SK-N-SH treated with all-trans-retinoic acid at 6 μM for 48 hours (cell line): ENCODE data around the gene ARL14.

Experiments
- ATAC-seq: fragments of 200-7000 bp; cut with Tn5 transposase; 3 replicates; pipeline ENCODE4 v1.9.1; 2020; ENCODE audit warnings: mild to moderate bottlenecking, moderate library complexity
- ARNTL ChIP-seq: fragments of 450-650 bp; formaldehyde crosslinking; IDR thresholded peaks from 2 replicates; pipeline ENCODE4 v1.5.0; 2020; ENCODE audit warnings: low read depth, mild to moderate bottlenecking, moderate library complexity, borderline replicate concordance
- BACH2 ChIP-seq: fragments of 250-450 bp; sonication (Bioruptor Pico); IDR thresholded peaks from 2 replicates; pipeline ENCODE4 v1.9.0; 2021; ENCODE audit warnings: mild to moderate bottlenecking, borderline replicate concordance
- CREB5 ChIP-seq: fragments of 250-450 bp; sonication (Bioruptor Pico); IDR thresholded peaks from 2 replicates; pipeline ENCODE4 v1.5.1; 2020; ENCODE audit warnings: low read depth, mild to moderate bottlenecking, moderate library complexity
- CSDC2 ChIP-seq: fragments of 250-450 bp; sonication (Bioruptor Pico); IDR thresholded peaks from 2 replicates; pipeline ENCODE4 v1.5.0; 2020; ENCODE audit warnings: mild to moderate bottlenecking, moderate library complexity
- CSRNP3 ChIP-seq: fragments of 250-450 bp; sonication (Bioruptor Pico); IDR thresholded peaks from 2 replicates; pipeline ENCODE4 v1.5.1; 2021; ENCODE audit warnings: mild to moderate bottlenecking, moderate library complexity
- ESRRG ChIP-seq: fragments of 250-450 bp; sonication (Bioruptor Pico); IDR thresholded peaks from 2 replicates; pipeline ENCODE4 v1.6.1; 2021; ENCODE audit warnings: mild to moderate bottlenecking
- GLIS3 ChIP-seq: fragments of 250-450 bp; sonication (Bioruptor Pico); IDR thresholded peaks from 2 replicates; pipeline ENCODE4 v1.5.0; 2020; ENCODE audit warnings: mild to moderate bottlenecking, moderate library complexity
- ISL1 ChIP-seq: fragments of 250-450 bp; sonication (Bioruptor Pico); IDR thresholded peaks from 2 replicates; pipeline ENCODE4 v2.1.2; 2022; ENCODE audit warnings: mild to moderate bottlenecking, moderate library complexity
- OSR1 ChIP-seq: fragments of 250-450 bp; sonication (Bioruptor Pico); IDR thresholded peaks from 2 replicates; pipeline ENCODE4 v1.8.0; 2022; ENCODE audit warnings: moderate library complexity, mild to moderate bottlenecking, inconsistent platforms
- PATZ1 ChIP-seq: fragments of 250-450 bp; sonication (Bioruptor Pico); IDR thresholded peaks from 2 replicates; pipeline ENCODE4 v1.8.0; 2020; ENCODE audit warnings: mild to moderate bottlenecking, moderate library complexity, borderline replicate concordance
- POU6F1 ChIP-seq: fragments of 250-450 bp; sonication (Bioruptor Pico); IDR thresholded peaks from 2 replicates; pipeline ENCODE4 v1.8.0; 2021; ENCODE audit warnings: low read depth, mild to moderate bottlenecking, moderate library complexity, borderline replicate concordance
- PPARA ChIP-seq: fragments of 250-450 bp; sonication (Bioruptor Pico); IDR thresholded peaks from 2 replicates; pipeline ENCODE4 v1.5.0; 2020; ENCODE audit warnings: mild to moderate bottlenecking, borderline replicate concordance
- RARB ChIP-seq: fragments of 250-450 bp; sonication (Bioruptor Pico); IDR thresholded peaks from 2 replicates; pipeline ENCODE4 v1.8.0; 2021; ENCODE audit warnings: mild to moderate bottlenecking, moderate library complexity
- SNAI2 ChIP-seq: fragments of 250-450 bp; sonication (Bioruptor Pico); IDR thresholded peaks from 2 replicates; pipeline ENCODE4 v1.5.0; 2020; ENCODE audit warnings: mild to moderate bottlenecking, moderate library complexity
- TCF4 ChIP-seq: fragments of 250-450 bp; sonication (Bioruptor Pico); IDR thresholded peaks from 2 replicates; pipeline ENCODE4 v1.8.0; 2021; ENCODE audit warnings: mild to moderate bottlenecking, moderate library complexity, borderline replicate concordance
- TOX ChIP-seq: fragments of 250-450 bp; sonication (Bioruptor Pico); IDR thresholded peaks from 2 replicates; pipeline ENCODE4 v1.8.0; 2021; ENCODE audit warnings: mild to moderate bottlenecking, moderate library complexity, borderline replicate concordance
- TSHZ2 ChIP-seq: fragments of 250-450 bp; sonication (Bioruptor Pico); IDR thresholded peaks from 2 replicates; pipeline ENCODE4 v1.5.0; 2020; ENCODE audit warnings: mild to moderate bottlenecking, moderate library complexity
- ZC3H10 ChIP-seq: fragments of 250-450 bp; sonication (Bioruptor Pico); IDR thresholded peaks from 2 replicates; pipeline ENCODE4 v1.5.1; 2021; ENCODE audit warnings: mild to moderate bottlenecking, moderate library complexity
- ZFP3 ChIP-seq: fragments of 250-450 bp; sonication (Bioruptor Pico); IDR thresholded peaks from 2 replicates; pipeline ENCODE4 v1.5.0; 2020; ENCODE audit warnings: mild to moderate bottlenecking, moderate library complexity
- ZNF565 ChIP-seq: fragments of 450-650 bp; formaldehyde crosslinking; conservative IDR thresholded peaks from 2 replicates; pipeline ENCODE4 v1.5.0; 2020; ENCODE audit warnings: low read depth, mild to moderate bottlenecking, moderate library complexity
- ZNF70 ChIP-seq: fragments of 450-650 bp; formaldehyde crosslinking; IDR thresholded peaks from 2 replicates; pipeline ENCODE4 v1.5.0; 2020; ENCODE audit warnings: mild to moderate bottlenecking, moderate library complexity
- ZNF8 ChIP-seq: fragments of 450-650 bp; formaldehyde crosslinking; IDR thresholded peaks from 2 replicates; pipeline ENCODE4 v1.5.0; 2020; ENCODE audit warnings: mild to moderate bottlenecking, moderate library complexity

ARL14 gene

GRCh38 chr3:160676547-160677303 is at the start of gene ARL14:
ARL14 (plus strand) TSS chr3:160677160; CDS start chr3:160677347, 187 bp downstream.
- no peak for ATAC-seq
- TF ChIP-seq ZC3H10 (CRISPR knock-in tag) (no peak), CSRNP3 (CRISPR knock-in tag) (no peak), CSDC2 (CRISPR knock-in tag) (no peak), POU6F1 (no peak), BACH2 (CRISPR knock-in tag) (no peak), ESRRG (no peak), ZFP3 (no peak), PATZ1 (CRISPR knock-in tag) (no peak)

- ATAC-seq: no peak
These were observed 47.5 kb upstream of the ARL14 start for GRCh38 chr3:160629491-160629890.

More at GRCh38 chr3:160629491-160629890, 47.5 kb upstream of the ARL14 start:
- TF ChIP-seq ZFP3: no peak
- no peak for TF ChIP-seq TCF4 (CRISPR knock-in tag)
- TF ChIP-seq ZNF565: no peak
- no peak for TF ChIP-seq CSRNP3 (CRISPR knock-in tag)
- no peak for TF ChIP-seq BACH2 (CRISPR knock-in tag)
- TF ChIP-seq TSHZ2 (CRISPR knock-in tag): no peak
- no peak for TF ChIP-seq OSR1 (CRISPR knock-in tag)
- no peak for TF ChIP-seq RARB
- TF ChIP-seq ESRRG: no peak
- no peak for TF ChIP-seq CREB5
- no peak for TF ChIP-seq PATZ1 (CRISPR knock-in tag)
- no peak for TF ChIP-seq GLIS3
- no peak for TF ChIP-seq PPARA (CRISPR knock-in tag)
- no peak for TF ChIP-seq TOX (CRISPR knock-in tag)
- no peak for TF ChIP-seq ISL1 (CRISPR knock-in tag)
- no peak for TF ChIP-seq ARNTL
- TF ChIP-seq SNAI2 (CRISPR knock-in tag): no peak
- TF ChIP-seq POU6F1: no peak
- no peak for TF ChIP-seq ZNF70
- TF ChIP-seq ZNF8 (CRISPR knock-in tag): no peak
